RWPE1 (cell line): ENCODE data around the gene SPATA6.
"Not testable (repeated sequence)": the region's sequence is repeated elsewhere in the genome, so short reads cannot be mapped to it uniquely, and the experiment has no call there.

ENCODE experiments used
- CTCF ChIA-PET: fragments of 350-600 bp; sonication (Branson Sonifier 250); formaldehyde crosslinking; extraction: SDS; loops from one replicate; lab custom pipeline; 2021; lab: Yijun Ruan, JAX
- POLR2A ChIA-PET: fragments of 400-600 bp; formaldehyde crosslinking; extraction: SDS; loops from one replicate; lab custom pipeline; 2020; ENCODE audit warnings: antibody characterized with exemption; ENCODE audit not compliant: low non-redundant PET; lab: Yijun Ruan, JAX
- DNase-seq: peaks from one replicate; pipeline ENCODE4 v3.0.0; 2012; ENCODE audit warnings: low spot score
- H3K27ac ChIP-seq: fragments of 450-650 bp; 2 replicates; pipeline ENCODE4 v1.5.1; 2017
- CTCF ChIP-seq: fragments of 450-650 bp; conservative IDR thresholded peaks from 2 replicates; pipeline ENCODE4 v1.5.1; 2017; ENCODE audit warnings: low read depth, mild to moderate bottlenecking

SPATA6 gene

GRCh38 chr1:48466594-48466993 is 5.4 kb downstream of the SPATA6 start:
- ChIA-PET CTCF (no interaction called here), POLR2A (no interaction called here)
- no peak for DNase-seq
- TF ChIP-seq CTCF: no peak
- H3K27ac ChIP-seq: no peak overlapping the region

DNA sequence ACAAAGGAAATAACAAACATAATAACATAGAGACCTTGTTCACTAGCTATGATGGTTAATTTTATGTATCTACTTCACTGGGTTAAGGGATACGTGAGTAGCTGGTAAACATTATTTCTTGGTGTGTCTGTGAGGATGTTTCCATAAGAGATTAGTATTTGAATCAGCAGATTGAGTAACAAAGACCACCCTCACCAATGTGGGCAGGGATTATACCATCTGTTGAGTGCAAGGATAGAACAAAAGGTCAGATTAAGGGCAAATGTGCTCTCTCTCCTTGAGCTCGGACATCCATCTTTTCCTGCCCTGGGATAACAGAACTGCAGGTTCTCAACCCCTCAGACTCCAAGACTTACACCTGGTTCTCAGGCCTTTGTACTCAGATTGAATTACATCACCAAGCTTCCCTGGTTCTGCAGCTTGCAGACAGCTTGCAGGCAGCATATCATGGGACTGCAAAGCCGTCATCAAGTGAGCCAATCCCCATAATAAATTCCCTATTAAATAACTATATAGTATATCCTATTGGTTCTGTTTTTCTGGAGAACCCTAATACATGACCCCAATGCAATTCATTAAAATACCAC is 9.2 kb downstream of the SPATA6 start:
- ChIA-PET CTCF (interaction anchor here (0.7 kb wide), 1 partner anchor 410 kb away, joined by 4 read pairs; no protein-coding TSS in a partner anchor), POLR2A (no interaction called here)
- no peak for DNase-seq
- no peak overlapping the region for H3K27ac ChIP-seq
- no peak for TF ChIP-seq CTCF

DNA sequence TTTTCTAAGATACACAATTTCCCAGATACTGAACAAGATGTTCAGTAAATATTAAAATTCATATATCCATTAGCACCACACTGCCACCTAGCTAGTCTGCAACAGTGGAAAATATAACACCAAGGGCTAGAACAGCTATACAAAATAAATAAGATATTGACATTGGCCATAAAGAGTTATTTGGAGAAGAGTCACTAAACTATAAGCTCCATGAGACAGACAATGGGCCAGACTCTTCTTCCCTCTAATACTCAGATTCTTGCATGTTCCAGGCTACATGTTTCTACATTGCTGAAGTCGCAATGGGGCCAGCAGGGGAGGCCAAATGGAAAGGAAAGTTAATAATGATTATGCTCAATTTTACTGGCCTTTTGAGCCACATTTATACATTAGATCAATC is 21.5 kb downstream of the SPATA6 start:
- ChIA-PET POLR2A (no interaction called here), CTCF (interaction anchor here (0.7 kb wide), 1 partner anchor 452 kb away, joined by 3 read pairs; no protein-coding TSS in a partner anchor)
- no peak for DNase-seq

DNA sequence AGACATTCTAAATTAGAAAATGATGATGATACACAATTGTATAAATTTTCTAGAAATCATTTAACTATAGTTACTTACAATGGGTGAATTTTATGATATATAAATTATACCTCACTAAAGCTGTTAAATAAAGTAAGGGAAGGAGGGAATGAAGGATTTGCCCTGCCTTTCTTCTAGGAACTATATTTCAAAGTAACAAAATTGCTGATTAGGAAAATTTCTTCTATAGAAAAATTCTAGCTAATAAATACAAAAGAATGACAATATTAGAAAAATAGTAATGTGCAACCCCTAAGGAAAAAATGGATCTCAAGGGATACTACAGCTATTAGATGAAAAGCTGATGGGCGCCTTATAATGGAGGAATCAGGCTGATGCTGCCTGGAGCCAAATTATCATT is 23.1 kb downstream of the SPATA6 start:
- no peak for TF ChIP-seq CTCF
- CTCF ChIA-PET: no interaction called here
- no peak overlapping the region for H3K27ac ChIP-seq
- POLR2A ChIA-PET: no interaction called here
- no peak for DNase-seq

More for the DNA sequence above, 21.5 kb downstream of the SPATA6 start:
- TF ChIP-seq CTCF: peak; percentile 18; the same call in 1 of the 2 replicates
- no peak overlapping the region for H3K27ac ChIP-seq

DNA sequence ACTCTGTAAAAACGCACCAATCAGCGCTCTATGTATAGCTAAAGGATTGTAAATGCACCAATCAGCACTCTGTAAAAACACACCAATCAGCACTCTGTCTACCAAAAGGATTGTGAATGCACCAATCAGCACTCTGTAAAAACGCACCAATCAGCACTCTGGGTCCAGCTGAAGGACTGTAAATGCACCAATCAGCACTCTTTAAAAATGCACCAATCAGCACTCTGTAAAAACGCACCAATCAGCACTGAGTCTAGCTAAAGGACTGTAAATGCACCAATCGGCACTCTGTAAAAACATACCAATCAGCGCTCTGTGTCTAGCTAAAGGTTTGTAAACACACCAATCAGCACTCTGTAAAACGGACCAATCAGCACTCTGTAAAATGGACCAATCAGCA is 27.8 kb downstream of the SPATA6 start:
- H3K27ac ChIP-seq, POLR2A ChIA-PET, CTCF ChIA-PET, DNase-seq: not testable (repeated sequence)

GRCh38 chr1:48442864-48443619 is 29.0 kb downstream of the SPATA6 start:
- ChIA-PET POLR2A (no interaction called here), CTCF (no interaction called here)
- H3K27ac ChIP-seq: no peak overlapping the region
- TF ChIP-seq CTCF: no peak
- DNase-seq: no peak

DNA sequence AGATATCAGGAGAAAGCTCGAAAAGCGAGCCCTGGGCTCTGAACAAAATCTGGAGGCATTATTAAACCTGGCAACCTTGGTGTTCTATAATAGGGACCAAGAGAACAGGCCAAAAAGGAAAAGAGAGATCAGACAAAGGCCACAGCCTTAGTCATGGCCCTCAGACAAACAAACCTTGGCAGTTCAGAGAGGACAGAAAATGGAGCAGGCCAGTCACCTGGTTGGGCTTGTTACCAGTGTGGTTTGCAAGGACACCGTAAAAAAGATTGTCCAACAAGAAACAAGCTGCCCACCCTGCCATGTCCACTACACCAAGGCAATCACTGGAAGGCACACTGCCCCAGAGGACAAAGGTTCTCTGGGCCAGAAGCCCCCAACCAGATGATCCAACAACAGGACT is 31.2 kb downstream of the SPATA6 start:
- POLR2A ChIA-PET, DNase-seq, CTCF ChIA-PET, H3K27ac ChIP-seq: not testable (repeated sequence)
